ENCODE data around the gene RPN2.

Gene RPN2

DNA sequence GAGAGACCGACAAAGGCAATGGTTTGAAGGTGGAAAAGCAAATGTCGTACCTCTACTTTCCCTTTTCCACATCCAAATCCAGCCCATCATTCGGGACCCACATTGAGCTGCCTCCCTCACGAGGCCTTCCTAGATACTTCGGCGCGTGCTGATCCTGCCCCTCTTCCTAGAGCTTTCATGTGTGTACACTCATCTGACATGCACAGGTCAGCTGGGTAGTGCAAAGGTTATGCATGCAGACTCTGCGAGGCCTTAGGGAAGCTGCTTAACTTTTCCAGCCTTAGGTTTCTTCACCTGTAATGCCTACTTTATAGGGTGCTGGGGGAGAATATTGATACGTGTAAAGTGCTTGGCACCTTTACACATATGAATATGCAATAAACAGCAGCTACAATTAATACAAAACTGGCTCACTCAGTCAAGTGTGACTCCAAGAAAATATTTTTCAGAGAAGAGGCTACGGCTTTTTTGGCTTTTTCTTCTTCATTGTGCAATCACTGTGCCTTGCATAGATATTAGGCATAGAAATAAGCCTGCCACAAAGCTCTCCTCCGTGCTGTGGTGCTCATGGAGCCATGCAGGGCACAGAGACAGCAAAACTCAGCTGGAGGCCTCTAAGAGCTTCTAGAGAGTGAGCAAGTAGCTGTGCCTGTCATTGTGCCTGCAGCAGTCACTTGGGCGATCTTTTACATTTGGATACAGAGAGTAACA is 106.7 kb downstream of the RPN2 start:
- TF ChIP-seq, protein P1, sequence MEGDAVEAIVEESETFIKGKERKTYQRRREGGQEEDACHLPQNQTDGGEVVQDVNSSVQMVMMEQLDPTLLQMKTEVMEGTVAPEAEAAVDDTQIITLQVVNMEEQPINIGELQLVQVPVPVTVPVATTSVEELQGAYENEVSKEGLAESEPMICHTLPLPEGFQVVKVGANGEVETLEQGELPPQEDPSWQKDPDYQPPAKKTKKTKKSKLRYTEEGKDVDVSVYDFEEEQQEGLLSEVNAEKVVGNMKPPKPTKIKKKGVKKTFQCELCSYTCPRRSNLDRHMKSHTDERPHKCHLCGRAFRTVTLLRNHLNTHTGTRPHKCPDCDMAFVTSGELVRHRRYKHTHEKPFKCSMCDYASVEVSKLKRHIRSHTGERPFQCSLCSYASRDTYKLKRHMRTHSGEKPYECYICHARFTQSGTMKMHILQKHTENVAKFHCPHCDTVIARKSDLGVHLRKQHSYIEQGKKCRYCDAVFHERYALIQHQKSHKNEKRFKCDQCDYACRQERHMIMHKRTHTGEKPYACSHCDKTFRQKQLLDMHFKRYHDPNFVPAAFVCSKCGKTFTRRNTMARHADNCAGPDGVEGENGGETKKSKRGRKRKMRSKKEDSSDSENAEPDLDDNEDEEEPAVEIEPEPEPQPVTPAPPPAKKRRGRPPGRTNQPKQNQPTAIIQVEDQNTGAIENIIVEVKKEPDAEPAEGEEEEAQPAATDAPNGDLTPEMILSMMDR (IDR thresholded peaks at IDR 0.05), result no peak
- no peak overlapping the region for H3K4me3 ChIP-seq

DNA sequence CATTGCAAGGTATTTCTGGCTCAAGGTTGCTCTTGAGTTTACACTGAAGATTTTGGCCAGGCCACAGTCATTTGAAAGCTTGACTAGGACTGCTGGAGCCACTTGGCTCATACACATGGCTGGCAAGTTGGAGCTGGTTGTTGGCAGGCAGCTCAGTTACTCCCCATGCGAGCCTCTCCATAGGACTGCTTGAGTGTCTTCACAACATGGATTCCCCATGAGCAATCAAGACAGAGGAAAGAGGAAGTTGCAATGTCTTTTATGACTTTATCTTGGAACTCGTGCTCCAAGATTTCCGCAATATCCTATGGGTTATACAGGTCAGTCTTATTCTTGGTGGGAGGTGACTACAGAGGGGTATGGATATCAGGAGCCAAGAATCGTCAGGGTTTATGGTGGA is 109.0 kb downstream of the RPN2 start:
- TF ChIP-seq, protein P1 (IDR thresholded peaks at IDR 0.05), result no peak
- Histone ChIP-seq H3K4me3 (no peak overlapping the region), H3K27ac (no peak overlapping the region)
- no peak for DNase-seq (ENCODE audit: low spot score)

More for the DNA sequence above, 106.7 kb downstream of the RPN2 start:
- H3K27ac ChIP-seq, result no peak overlapping the region
- no peak for DNase-seq (ENCODE audit: low spot score)

DNA sequence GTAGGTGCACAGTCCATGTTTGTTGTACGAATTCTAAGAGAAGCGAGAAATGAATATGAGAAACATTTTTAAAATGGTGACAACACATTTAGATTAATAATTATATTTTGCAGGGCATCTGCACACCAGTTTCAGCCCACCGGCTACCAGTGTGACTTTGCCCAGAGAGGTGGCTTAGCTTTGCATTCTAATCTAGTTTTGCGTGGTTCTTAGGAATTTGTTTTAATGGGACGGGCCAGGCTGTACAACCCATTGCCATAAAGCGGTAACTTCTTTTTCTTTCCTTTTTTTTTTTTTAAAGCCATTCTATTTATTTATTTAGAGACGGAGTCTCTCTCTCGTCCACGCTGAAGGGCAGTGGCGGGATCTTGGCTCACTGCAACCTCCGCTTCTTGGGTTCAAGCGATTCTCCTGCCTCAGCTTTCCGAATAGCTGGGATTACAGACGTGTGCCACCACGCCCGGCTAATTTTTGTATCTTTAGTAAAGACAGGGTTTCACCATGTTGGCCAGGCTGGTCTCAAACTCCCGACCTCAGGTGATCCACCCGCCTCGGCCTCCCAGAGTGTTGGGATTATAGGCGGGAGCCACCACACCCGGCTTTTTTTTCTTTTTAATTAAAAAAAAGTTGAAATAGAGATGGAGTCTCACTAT is 111.2 kb downstream of the RPN2 start:
- peak overlapping the region; percentile 93 for H3K4me3 ChIP-seq
- TF ChIP-seq, protein P1 (IDR thresholded peaks at IDR 0.05), result no peak
- no peak for DNase-seq (ENCODE audit: low spot score)
- H3K27ac ChIP-seq, result peak overlapping the region; percentile 91 to 92
